Measurements from ENCODE around the gene MT1A.

The MT1A gene

DNA sequence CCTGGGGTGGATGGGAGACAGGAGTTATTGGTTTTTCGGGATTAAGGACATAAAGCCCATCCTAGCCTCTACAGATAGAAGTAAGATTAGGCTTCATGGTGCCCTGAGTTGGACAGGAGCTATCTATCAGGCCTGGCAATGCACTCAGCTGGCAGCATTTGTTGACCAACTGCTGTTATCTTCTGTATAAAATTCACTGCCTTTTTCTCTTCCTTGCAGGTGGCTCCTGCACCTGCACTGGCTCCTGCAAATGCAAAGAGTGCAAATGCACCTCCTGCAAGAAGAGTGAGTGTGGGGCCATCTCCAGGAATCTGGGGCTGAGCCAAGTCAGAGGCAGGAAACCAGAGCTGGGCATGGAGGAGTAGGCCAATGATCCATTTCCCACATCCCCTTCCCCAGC, 579 bp downstream of the MT1A start:
- no peak overlapping the region for H3K4me3 ChIP-seq (ENCODE audit: low read depth, low read length)
- TF ChIP-seq, protein P1, sequence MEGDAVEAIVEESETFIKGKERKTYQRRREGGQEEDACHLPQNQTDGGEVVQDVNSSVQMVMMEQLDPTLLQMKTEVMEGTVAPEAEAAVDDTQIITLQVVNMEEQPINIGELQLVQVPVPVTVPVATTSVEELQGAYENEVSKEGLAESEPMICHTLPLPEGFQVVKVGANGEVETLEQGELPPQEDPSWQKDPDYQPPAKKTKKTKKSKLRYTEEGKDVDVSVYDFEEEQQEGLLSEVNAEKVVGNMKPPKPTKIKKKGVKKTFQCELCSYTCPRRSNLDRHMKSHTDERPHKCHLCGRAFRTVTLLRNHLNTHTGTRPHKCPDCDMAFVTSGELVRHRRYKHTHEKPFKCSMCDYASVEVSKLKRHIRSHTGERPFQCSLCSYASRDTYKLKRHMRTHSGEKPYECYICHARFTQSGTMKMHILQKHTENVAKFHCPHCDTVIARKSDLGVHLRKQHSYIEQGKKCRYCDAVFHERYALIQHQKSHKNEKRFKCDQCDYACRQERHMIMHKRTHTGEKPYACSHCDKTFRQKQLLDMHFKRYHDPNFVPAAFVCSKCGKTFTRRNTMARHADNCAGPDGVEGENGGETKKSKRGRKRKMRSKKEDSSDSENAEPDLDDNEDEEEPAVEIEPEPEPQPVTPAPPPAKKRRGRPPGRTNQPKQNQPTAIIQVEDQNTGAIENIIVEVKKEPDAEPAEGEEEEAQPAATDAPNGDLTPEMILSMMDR (IDR thresholded peaks at IDR 0.05; ENCODE audit: low read depth, low read length), result no peak

DNA sequence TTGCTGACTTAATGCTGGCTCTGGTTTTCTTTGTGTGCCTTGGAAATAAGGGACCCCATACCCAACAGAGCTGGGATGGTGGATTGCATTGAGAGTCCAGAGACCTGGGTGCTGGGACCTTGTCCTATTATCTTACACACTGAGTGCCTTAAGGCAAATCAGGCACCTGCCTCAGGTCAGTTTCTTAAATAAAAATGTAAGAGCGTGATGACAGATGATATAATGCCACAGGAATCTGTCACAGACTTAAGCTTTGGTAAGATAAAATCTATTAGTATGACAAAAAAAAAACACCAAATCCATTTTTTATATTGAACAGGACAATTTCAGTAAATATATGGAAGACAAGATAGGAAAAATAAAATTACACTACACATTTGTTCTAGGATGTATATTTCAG, 1.6 kb downstream of the MT1A start:
- no peak overlapping the region for H3K4me3 ChIP-seq (ENCODE audit: low read depth, low read length)
- TF ChIP-seq, protein P1 (IDR thresholded peaks at IDR 0.05; ENCODE audit: low read depth, low read length), result no peak

DNA sequence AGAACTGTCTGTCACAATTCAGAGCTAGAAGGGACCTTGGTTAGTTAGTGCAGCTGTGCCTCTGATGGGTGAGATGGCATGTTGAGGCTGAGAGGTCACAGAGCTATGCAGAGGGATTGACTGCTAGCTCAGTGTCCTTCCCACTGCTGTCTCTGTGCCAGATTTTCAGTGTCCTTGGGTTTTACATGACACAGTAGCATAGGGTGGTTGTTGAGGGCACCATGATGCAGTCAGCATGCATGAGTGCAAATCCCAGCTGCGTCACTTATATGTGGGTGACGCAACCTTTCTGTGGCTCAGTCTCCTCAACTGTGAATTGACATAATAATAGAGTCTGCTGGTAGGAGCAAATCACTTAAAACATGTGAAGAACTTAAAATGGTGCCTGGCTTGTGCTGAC, 2.7 kb downstream of the MT1A start:
- no peak overlapping the region for H3K4me3 ChIP-seq (ENCODE audit: low read depth, low read length)
- TF ChIP-seq, protein P1 (IDR thresholded peaks at IDR 0.05; ENCODE audit: low read depth, low read length), result no peak

DNA sequence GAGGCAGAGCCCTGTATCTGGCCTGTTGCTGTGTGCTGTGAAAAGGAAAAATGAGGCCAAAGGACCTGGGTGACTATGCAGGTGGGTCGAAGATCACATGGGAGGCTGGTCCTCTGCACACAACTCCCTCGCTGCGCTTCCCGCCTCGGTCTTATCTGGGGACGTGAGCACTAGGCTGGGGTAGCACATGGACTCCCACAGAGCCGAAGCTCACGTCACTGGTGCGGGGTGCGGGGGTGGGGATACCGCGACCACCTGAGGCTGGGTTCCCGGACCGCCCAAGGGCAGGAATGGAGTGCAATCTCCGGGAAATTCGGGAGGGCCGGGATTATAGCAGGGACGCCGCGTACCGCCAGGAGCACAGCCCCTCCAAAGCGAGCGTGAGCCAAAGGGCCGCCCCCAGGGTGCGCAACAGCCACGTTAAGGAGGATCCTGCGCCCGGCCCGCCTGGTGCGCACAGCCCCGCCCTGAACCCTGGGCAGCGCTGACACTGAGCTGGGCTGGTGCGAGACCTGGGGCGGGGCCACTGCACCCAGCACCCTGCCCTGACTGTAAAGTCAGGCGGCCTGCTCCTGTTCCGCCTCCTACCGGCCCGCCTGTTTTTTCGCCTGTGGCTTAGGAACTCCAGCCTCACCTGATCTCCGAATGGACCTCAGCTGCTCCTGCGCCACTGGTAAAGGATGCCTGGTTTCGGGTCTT, 4.8 kb downstream of the MT1A start:
- TF ChIP-seq, protein P1 (IDR thresholded peaks at IDR 0.05; ENCODE audit: low read depth, low read length), result no peak
- no peak overlapping the region for H3K4me3 ChIP-seq (ENCODE audit: low read depth, low read length)

DNA sequence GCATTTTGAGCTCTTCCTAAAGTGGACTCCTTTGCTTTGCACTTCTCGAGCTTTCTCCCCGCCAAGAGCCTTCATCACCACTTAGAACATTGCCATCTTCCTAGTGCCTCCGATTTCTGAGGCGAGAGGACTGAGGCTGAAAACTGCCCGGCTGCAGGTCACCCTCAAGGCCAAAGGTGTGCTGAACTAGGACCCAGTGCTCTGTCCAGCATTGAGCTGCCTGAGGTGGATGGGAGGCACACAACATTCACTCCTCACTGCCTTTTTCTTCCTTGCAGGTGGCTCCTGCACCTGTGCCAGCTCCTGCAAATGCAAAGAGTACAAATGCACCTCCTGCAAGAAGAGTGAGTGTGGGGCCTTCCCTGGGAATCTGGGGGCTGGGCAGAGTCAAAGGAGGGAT, 5.4 kb downstream of the MT1A start:
- H3K4me3 ChIP-seq (ENCODE audit: low read depth, low read length), result no peak overlapping the region
- TF ChIP-seq, protein P1 (IDR thresholded peaks at IDR 0.05; ENCODE audit: low read depth, low read length), result no peak

DNA sequence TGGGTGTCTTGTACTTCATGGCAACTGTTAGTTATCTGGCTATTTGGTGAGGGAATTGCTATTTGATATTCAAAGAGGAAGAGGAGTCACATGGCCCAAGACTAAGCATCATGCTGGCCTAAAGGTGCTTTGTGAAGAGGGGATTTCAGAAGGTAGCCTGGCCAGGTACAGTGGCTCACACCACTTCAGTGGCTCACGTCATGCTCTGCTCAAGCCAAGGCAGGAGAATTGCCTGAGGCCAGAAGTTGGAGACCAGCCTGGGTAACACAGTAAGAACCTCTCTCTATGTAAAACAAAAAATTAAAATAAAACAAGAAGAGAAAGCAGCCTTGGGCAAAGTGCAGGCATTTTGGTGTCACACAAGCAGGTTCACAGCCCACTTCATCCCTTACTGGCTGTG, 6.8 kb downstream of the MT1A start:
- TF ChIP-seq, protein P1 (IDR thresholded peaks at IDR 0.05; ENCODE audit: low read depth, low read length), result no peak
- H3K4me3 ChIP-seq (ENCODE audit: low read depth, low read length), result no peak overlapping the region

DNA sequence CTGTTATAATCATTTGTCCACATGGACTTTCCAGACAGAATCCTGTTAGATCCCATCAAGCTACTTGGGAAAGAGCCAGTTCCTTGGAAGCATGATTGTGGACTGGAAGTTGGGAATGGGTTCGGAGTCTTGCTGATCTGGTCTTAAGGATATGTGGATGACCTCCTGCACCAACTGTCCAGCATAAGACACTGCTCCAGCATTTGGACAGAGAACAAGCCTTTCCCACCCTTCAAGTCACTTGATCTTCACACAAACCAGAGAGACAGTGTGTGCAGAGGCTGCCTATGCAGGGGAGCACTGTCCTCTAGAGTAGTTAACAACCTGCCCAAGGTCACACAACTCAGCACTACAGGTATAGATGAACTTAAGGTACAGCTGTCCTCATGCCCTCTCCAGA, 7.4 kb downstream of the MT1A start:
- TF ChIP-seq, protein P1 (IDR thresholded peaks at IDR 0.05; ENCODE audit: low read depth, low read length), result no peak
- no peak overlapping the region for H3K4me3 ChIP-seq (ENCODE audit: low read depth, low read length)
